ENCODE data around the gene NCAPG2.

The NCAPG2 gene

GRCh38 chr7:158704524-158705233 lies at the start of gene NCAPG2:
NCAPG2 (minus strand) TSS chr7:158704804; CDS start chr7:158701899, 2,905 bp downstream.
- CTCF ChIA-PET = interaction anchor here (0.7 kb wide), 1 partner anchor 12 kb away, joined by 3 read pairs; no protein-coding TSS in a partner anchor
- TF ChIP-seq ELF4 (IDR thresholded peaks at IDR 0.05) (peak; percentile 72; the same call in 1 of the 2 replicates), L3MBTL2 (conservative IDR thresholded peaks at IDR 0.05) (peak; percentile 79), PKNOX1 (IDR thresholded peaks at IDR 0.05) (peak; percentile 88), BHLHE40 (IDR thresholded peaks at IDR 0.05; ENCODE audit: borderline replicate concordance) (no peak)
- peak; percentile 100 for DNase-seq (ENCODE audit: extremely low spot score)
- POLR2A ChIA-PET = interaction anchor here (0.6 to 3.3 kb wide), 29 partner anchors 9 to 411 kb away, joined by 3 to 19 read pairs (median 4); no protein-coding TSS in a partner anchor

GRCh38 chr7:158753900-158754299 lies 49.3 kb upstream of the NCAPG2 start:
- TF ChIP-seq FOXA1 (IDR thresholded peaks at IDR 0.05) (no peak), L3MBTL2 (conservative IDR thresholded peaks at IDR 0.05) (no peak), BHLHE40 (IDR thresholded peaks at IDR 0.05; ENCODE audit: borderline replicate concordance) (no peak), ZNF384 (IDR thresholded peaks at IDR 0.05) (no peak), FOXM1 (IDR thresholded peaks at IDR 0.05; ENCODE audit: borderline replicate concordance) (no peak), HDGF (IDR thresholded peaks at IDR 0.05; ENCODE audit: borderline replicate concordance) (no peak), SP1 (IDR thresholded peaks at IDR 0.05) (no peak), CTBP1 (IDR thresholded peaks at IDR 0.05; ENCODE audit: borderline replicate concordance) (no peak), NFRKB (IDR thresholded peaks at IDR 0.05) (no peak), ELF4 (IDR thresholded peaks at IDR 0.05) (no peak), PKNOX1 (IDR thresholded peaks at IDR 0.05) (no peak), ARNT (IDR thresholded peaks at IDR 0.05) (no peak), TARDBP (IDR thresholded peaks at IDR 0.05) (no peak), FOXK2 (IDR thresholded peaks at IDR 0.05) (no peak), LEF1 (IDR thresholded peaks at IDR 0.05; ENCODE audit: borderline replicate concordance) (no peak), SUZ12 (IDR thresholded peaks at IDR 0.05) (no peak)
- ChIA-PET POLR2A (no interaction called here), CTCF (no interaction called here)
- no peak for DNase-seq (ENCODE audit: extremely low spot score)

GRCh38 chr7:158751751-158752150 lies 47.1 kb upstream of the NCAPG2 start:
- TF ChIP-seq HDGF (IDR thresholded peaks at IDR 0.05; ENCODE audit: borderline replicate concordance) (no peak), TARDBP (IDR thresholded peaks at IDR 0.05) (no peak), NFRKB (IDR thresholded peaks at IDR 0.05) (no peak), BHLHE40 (IDR thresholded peaks at IDR 0.05; ENCODE audit: borderline replicate concordance) (no peak), ZNF384 (IDR thresholded peaks at IDR 0.05) (no peak), ARNT (IDR thresholded peaks at IDR 0.05) (no peak), CTBP1 (IDR thresholded peaks at IDR 0.05; ENCODE audit: borderline replicate concordance) (no peak), SUZ12 (IDR thresholded peaks at IDR 0.05) (no peak)
- ChIA-PET CTCF (interaction anchor here (0.6 kb wide), 1 partner anchor 23 kb away, joined by 4 read pairs; no protein-coding TSS in a partner anchor), POLR2A (no interaction called here)
- DNase-seq (ENCODE audit: extremely low spot score) = no peak

- CTCF ChIA-PET = interaction anchor here (0.6 kb wide), 1 partner anchor 22 kb away, joined by 4 read pairs; no protein-coding TSS in a partner anchor
- DNase-seq (ENCODE audit: extremely low spot score) = no peak
- TF ChIP-seq SP1 (IDR thresholded peaks at IDR 0.05) (no peak), FOXK2 (IDR thresholded peaks at IDR 0.05) (no peak), ARNT (IDR thresholded peaks at IDR 0.05) (no peak), ELF4 (IDR thresholded peaks at IDR 0.05) (no peak), PKNOX1 (IDR thresholded peaks at IDR 0.05) (no peak), HDGF (IDR thresholded peaks at IDR 0.05; ENCODE audit: borderline replicate concordance) (no peak)
- POLR2A ChIA-PET = no interaction called here
Observed at GRCh38 chr7:158751199-158751598, 46.6 kb upstream of the NCAPG2 start.

GRCh38 chr7:158750702-158751101 lies 46.1 kb upstream of the NCAPG2 start:
- DNase-seq (ENCODE audit: extremely low spot score) = no peak
- ChIA-PET CTCF (no interaction called here), POLR2A (no interaction called here)
- TF ChIP-seq CTBP1 (IDR thresholded peaks at IDR 0.05; ENCODE audit: borderline replicate concordance) (no peak), PKNOX1 (IDR thresholded peaks at IDR 0.05) (no peak), TARDBP (IDR thresholded peaks at IDR 0.05) (no peak)

GRCh38 chr7:158749396-158749795 lies 44.8 kb upstream of the NCAPG2 start:
- POLR2A ChIA-PET = no interaction called here
- CTCF ChIA-PET = interaction anchor here (0.5 kb wide), 1 partner anchor 16 kb away, joined by 3 read pairs; no protein-coding TSS in a partner anchor
- no peak for DNase-seq (ENCODE audit: extremely low spot score)
- no peak for TF ChIP-seq BHLHE40 (IDR thresholded peaks at IDR 0.05; ENCODE audit: borderline replicate concordance)
- no peak for TF ChIP-seq L3MBTL2 (conservative IDR thresholded peaks at IDR 0.05)
- TF ChIP-seq ARNT (IDR thresholded peaks at IDR 0.05) = no peak
- no peak for TF ChIP-seq FOXK2 (IDR thresholded peaks at IDR 0.05)
- TF ChIP-seq HDGF (IDR thresholded peaks at IDR 0.05; ENCODE audit: borderline replicate concordance) = no peak
- no peak for TF ChIP-seq SP1 (IDR thresholded peaks at IDR 0.05)
- no peak for TF ChIP-seq FOXA1 (IDR thresholded peaks at IDR 0.05)
- no peak for TF ChIP-seq ELF4 (IDR thresholded peaks at IDR 0.05)
- no peak for TF ChIP-seq NFRKB (IDR thresholded peaks at IDR 0.05)

Data from HEK293T (cell line).